GM12878 (cell line): ENCODE measurements around the gene FAM3B. TPM values are rescaled to one million over a fixed set of nuclear protein-coding genes. Genes with fewer than 3 reads are reported as not detected.

Experiments
- BCLAF1 ChIP-seq: fragments of 450-650 bp; IDR thresholded peaks from 2 replicates; pipeline ENCODE4 v1.6.1; 2017; ENCODE audit warnings: antibody characterized with exemption, mild to moderate bottlenecking, moderate library complexity
- CREB1 ChIP-seq: IDR thresholded peaks from 2 replicates; pipeline ENCODE4 v1.6.1; 2012; ENCODE audit warnings: low read depth, mild to moderate bottlenecking, inconsistent platforms
- EP300 ChIP-seq, 2 experiments: fragments of 150-350 bp in 1 of 2; IDR thresholded peaks; 2 replicates each; pipeline ENCODE4 v1.6.1; 2011 to 2012; ENCODE audit warnings: low read depth in 2 of 2, low read length in 2 of 2, borderline replicate concordance in 1 of 2, improper control_type of control experiment in 1 of 2, inconsistent platforms in 1 of 2; ENCODE audit not compliant: control insufficient read depth in 1 of 2
- ESRRA ChIP-seq: IDR thresholded peaks from 2 replicates; pipeline ENCODE4 v1.6.1; 2012; ENCODE audit warnings: mild to moderate bottlenecking, low read length, improper control_type of control experiment
- HDAC2 ChIP-seq: fragments of 200-600 bp; sonication (generic); IDR thresholded peaks from 2 replicates; pipeline ENCODE4 v1.6.1; 2017
- IKZF1 ChIP-seq: fragments of 450-650 bp; conservative IDR thresholded peaks from 2 replicates; pipeline ENCODE4 v1.6.1; 2017; ENCODE audit warnings: antibody characterized with exemption, mild to moderate bottlenecking
- MAX ChIP-seq: IDR thresholded peaks from 2 replicates; pipeline ENCODE4 v1.6.1; 2012; ENCODE audit warnings: low read depth, low read length, improper control_type of control experiment
- MTA3 ChIP-seq: IDR thresholded peaks from 2 replicates; pipeline ENCODE4 v1.6.1; 2012; ENCODE audit warnings: low read length, inconsistent platforms, borderline replicate concordance
- MXI1 ChIP-seq: fragments of 150-350 bp; IDR thresholded peaks from 2 replicates; pipeline ENCODE4 v1.6.1; 2011; ENCODE audit warnings: low read depth, mild to moderate bottlenecking, inconsistent platforms, low read length, improper control_type of control experiment
- NBN ChIP-seq: fragments of 450-650 bp; IDR thresholded peaks from 2 replicates; pipeline ENCODE4 v1.6.1; 2016
- NFYB ChIP-seq: IDR thresholded peaks from 2 replicates; pipeline ENCODE4 v1.6.1; 2011; ENCODE audit warnings: low read depth, mild to moderate bottlenecking, low read length, improper control_type of control experiment, moderate library complexity; ENCODE audit not compliant: insufficient read depth
- NR2C1 ChIP-seq: fragments of 450-650 bp; IDR thresholded peaks from 2 replicates; pipeline ENCODE4 v1.6.1; 2017; ENCODE audit warnings: antibody characterized with exemption, mild to moderate bottlenecking, moderate library complexity
- PAX5 ChIP-seq: IDR thresholded peaks from 2 replicates; pipeline ENCODE4 v1.6.1; 2011; ENCODE audit warnings: low read depth, low read length, borderline replicate concordance
- PAX8 ChIP-seq: fragments of 450-650 bp; IDR thresholded peaks from 2 replicates; pipeline ENCODE4 v1.6.1; 2017; ENCODE audit warnings: mild to moderate bottlenecking, moderate library complexity
- RAD51 ChIP-seq: fragments of 450-650 bp; IDR thresholded peaks from 2 replicates; pipeline ENCODE4 v1.6.1; 2016; ENCODE audit warnings: moderate library complexity, mild to moderate bottlenecking, inconsistent platforms
- RELA ChIP-seq: fragments of 450-650 bp; IDR thresholded peaks from 2 replicates; pipeline ENCODE4 v1.8.0; 2014; ENCODE audit warnings: borderline replicate concordance; ENCODE audit not compliant: partially characterized antibody
- SREBF1 ChIP-seq: IDR thresholded peaks from 2 replicates; pipeline ENCODE4 v1.6.1; 2012; ENCODE audit warnings: mild to moderate bottlenecking, low read length
- STAT3 ChIP-seq: IDR thresholded peaks from 2 replicates; pipeline ENCODE4 v1.6.1; 2011; ENCODE audit warnings: low read depth, low read length, improper control_type of control experiment
- TCF7 ChIP-seq: IDR thresholded peaks from 2 replicates; pipeline ENCODE4 v1.6.1; 2014; ENCODE audit warnings: antibody characterized with exemption, borderline replicate concordance
- ZNF217 ChIP-seq: fragments of 450-650 bp; IDR thresholded peaks from 2 replicates; pipeline ENCODE4 v1.6.1; 2017; ENCODE audit warnings: antibody characterized with exemption, mild to moderate bottlenecking
- ZNF384 ChIP-seq: IDR thresholded peaks from 2 replicates; pipeline ENCODE4 v1.6.1; 2012; ENCODE audit warnings: low read depth, mild to moderate bottlenecking, low read length, improper control_type of control experiment, borderline replicate concordance
- polyA plus RNA-seq, 11 experiments: library from polyadenylated mRNA; depleted of rRNA in 4 of 11; unstranded in 6 of 11; stranded (reverse) in 5 of 11; fragments of >200 nt; fragmentation: Nextera tagmentation in 4 of 11; fragmentation: Illumina TruSeq in 1 of 11; extraction: Ambion mirVana in 4 of 11; extraction: Trizol in 1 of 11; gene quantifications; 1 replicate in 1 of 11; 2 replicates in 10 of 11; pipeline versions ENCODE4 v1.2.1 to v1.2.3, GENCODE V29; 2011 to 2016; ENCODE audit warnings: inconsistent platforms in 2 of 11, missing spikeins in 2 of 11, low read depth in 1 of 11
- total RNA-seq, 4 experiments: library from RNA; depleted of rRNA in 3 of 4; stranded (reverse); fragments of >200 nt in 3 of 4; fragmentation: Illumina TruSeq in 1 of 4; extraction: Trizol in 1 of 4; gene quantifications; 2 replicates each; pipeline versions ENCODE4 v1.2.1 to v1.2.3, GENCODE V29; 2013 to 2021
- TF ChIP-seq, protein P1 (sequence below), 3 experiments: IDR thresholded peaks in 2 of 3; conservative IDR thresholded peaks in 1 of 3; 2 replicates each; pipeline ENCODE4 v1.5.1; 2011; ENCODE audit warnings: low read depth in 3 of 3, low read length in 3 of 3, mild to moderate bottlenecking in 3 of 3, control low read depth in 2 of 3, moderate library complexity in 2 of 3, inconsistent platforms in 1 of 3, mixed read lengths in 1 of 3; ENCODE audit not compliant: control insufficient read depth in 2 of 3, insufficient read depth in 1 of 3; ENCODE audit errors: extremely low read depth in 1 of 3
- TF ChIP-seq, protein P2 (sequence below): fragments of 450-650 bp; formaldehyde crosslinking; IDR thresholded peaks from 2 replicates; pipeline ENCODE4 v1.5.0; 2022; ENCODE audit warnings: mild to moderate bottlenecking, missing genetic modification characterization

The FAM3B gene
- total and polyA plus RNA-seq, 10 of the 15 experiments (the other 5 are each of a cell fraction or from before 2014, with no cell fraction given) = 0.12 TPM; not detected in 9

GRCh38 chr21:41361786-41362604, 45.4 kb downstream of the FAM3B start, which contains the start of gene MX2 (continued):
- TF ChIP-seq ESRRA (no peak), HDAC2 (no peak), CREB1 (no peak), BCLAF1 (no peak), RAD51 (no peak), SREBF1 (no peak), MAX (no peak), IKZF1 (peak; percentile 99), RELA (no peak), MTA3 (no peak), ZNF217 (peak; percentile 63; the same call in 1 of the 2 replicates), PAX5 (peak; percentile 83; the same call in 1 of the 2 replicates), EP300 (IDR thresholded peaks at IDR 0.05; ENCODE audit: borderline replicate concordance in 1 of 2, control insufficient read depth in 1 of 2, low read depth in 2 of 2, low read length in 2 of 2) (peak; percentile 70 to 91), ZNF384 (no peak), PAX8 (no peak), TCF7 (peak; percentile 89), STAT3 (0 out of 2 replicates have a peak, but pooled peaks have one; percentile 37), NR2C1 (no peak), NFYB (no peak), NBN (peak; percentile 69; the same call in 1 of the 2 replicates), MXI1 (peak; percentile 52)
- TF ChIP-seq, protein P1, sequence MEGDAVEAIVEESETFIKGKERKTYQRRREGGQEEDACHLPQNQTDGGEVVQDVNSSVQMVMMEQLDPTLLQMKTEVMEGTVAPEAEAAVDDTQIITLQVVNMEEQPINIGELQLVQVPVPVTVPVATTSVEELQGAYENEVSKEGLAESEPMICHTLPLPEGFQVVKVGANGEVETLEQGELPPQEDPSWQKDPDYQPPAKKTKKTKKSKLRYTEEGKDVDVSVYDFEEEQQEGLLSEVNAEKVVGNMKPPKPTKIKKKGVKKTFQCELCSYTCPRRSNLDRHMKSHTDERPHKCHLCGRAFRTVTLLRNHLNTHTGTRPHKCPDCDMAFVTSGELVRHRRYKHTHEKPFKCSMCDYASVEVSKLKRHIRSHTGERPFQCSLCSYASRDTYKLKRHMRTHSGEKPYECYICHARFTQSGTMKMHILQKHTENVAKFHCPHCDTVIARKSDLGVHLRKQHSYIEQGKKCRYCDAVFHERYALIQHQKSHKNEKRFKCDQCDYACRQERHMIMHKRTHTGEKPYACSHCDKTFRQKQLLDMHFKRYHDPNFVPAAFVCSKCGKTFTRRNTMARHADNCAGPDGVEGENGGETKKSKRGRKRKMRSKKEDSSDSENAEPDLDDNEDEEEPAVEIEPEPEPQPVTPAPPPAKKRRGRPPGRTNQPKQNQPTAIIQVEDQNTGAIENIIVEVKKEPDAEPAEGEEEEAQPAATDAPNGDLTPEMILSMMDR (IDR thresholded peaks at IDR 0.05 in 2 of 3, conservative IDR thresholded peaks at IDR 0.05 in 1 of 3; ENCODE audit: control insufficient read depth in 2 of 3, extremely low read depth in 1 of 3, insufficient read depth in 1 of 3, low read depth in 3 of 3, low read length in 3 of 3) = no peak
- TF ChIP-seq, protein P2, sequence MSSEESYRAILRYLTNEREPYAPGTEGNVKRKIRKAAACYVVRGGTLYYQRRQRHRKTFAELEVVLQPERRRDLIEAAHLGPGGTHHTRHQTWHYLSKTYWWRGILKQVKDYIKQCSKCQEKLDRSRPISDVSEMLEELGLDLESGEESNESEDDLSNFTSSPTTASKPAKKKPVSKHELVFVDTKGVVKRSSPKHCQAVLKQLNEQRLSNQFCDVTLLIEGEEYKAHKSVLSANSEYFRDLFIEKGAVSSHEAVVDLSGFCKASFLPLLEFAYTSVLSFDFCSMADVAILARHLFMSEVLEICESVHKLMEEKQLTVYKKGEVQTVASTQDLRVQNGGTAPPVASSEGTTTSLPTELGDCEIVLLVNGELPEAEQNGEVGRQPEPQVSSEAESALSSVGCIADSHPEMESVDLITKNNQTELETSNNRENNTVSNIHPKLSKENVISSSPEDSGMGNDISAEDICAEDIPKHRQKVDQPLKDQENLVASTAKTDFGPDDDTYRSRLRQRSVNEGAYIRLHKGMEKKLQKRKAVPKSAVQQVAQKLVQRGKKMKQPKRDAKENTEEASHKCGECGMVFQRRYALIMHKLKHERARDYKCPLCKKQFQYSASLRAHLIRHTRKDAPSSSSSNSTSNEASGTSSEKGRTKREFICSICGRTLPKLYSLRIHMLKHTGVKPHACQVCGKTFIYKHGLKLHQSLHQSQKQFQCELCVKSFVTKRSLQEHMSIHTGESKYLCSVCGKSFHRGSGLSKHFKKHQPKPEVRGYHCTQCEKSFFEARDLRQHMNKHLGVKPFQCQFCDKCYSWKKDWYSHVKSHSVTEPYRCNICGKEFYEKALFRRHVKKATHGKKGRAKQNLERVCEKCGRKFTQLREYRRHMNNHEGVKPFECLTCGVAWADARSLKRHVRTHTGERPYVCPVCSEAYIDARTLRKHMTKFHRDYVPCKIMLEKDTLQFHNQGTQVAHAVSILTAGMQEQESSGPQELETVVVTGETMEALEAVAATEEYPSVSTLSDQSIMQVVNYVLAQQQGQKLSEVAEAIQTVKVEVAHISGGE (CRISPR knock-in tag) = no peak
